IMR-90 (cell line): Measurements from ENCODE around the gene DTD1. TPM values are rescaled to one million over a fixed set of nuclear protein-coding genes. Genes with fewer than 3 reads are reported as not detected.

Source experiments
- ATAC-seq: fragments of 200-7000 bp; cut with Tn5 transposase; 2 replicates; pipeline ENCODE4 v1.9.1; 2020; ENCODE audit warnings: low read depth, mild to moderate bottlenecking, moderate library complexity
- BruUV-seq: library from RNA; stranded (reverse); fragments of 400-500 nt; replicated peaks from 2 replicates; lab custom pipeline; 2021; lab: Mats Ljungman, UMichigan
- CTCF ChIA-PET: fragments of 300-600 bp; formaldehyde crosslinking; extraction: SDS; loops from one replicate; lab custom pipeline; 2021; ENCODE audit warnings: antibody characterized with exemption; lab: Yijun Ruan, JAX
- POLR2A ChIA-PET: fragments of 300-600 bp; sonication (Branson Sonifier 250); formaldehyde crosslinking; loops from one replicate; lab custom pipeline; 2022; ENCODE audit warnings: antibody characterized with exemption; ENCODE audit not compliant: unreplicated experiment; lab: Charles Lee
- DNase-seq: peaks from one replicate; pipeline ENCODE4 v3.0.0; 2013
- H2AFZ ChIP-seq: replicated peaks from 2 replicates; pipeline ENCODE3; 2013; ENCODE audit warnings: low read length, mild to moderate bottlenecking; ENCODE audit not compliant: poor library complexity
- H2AK5ac ChIP-seq: 2 replicates; pipeline ENCODE4 v1.6.1; 2013; ENCODE audit warnings: low read depth, low read length, inconsistent platforms
- H2AK9ac ChIP-seq: replicated peaks from 2 replicates; pipeline ENCODE3; 2013; ENCODE audit warnings: mild to moderate bottlenecking, low read depth, low read length, moderate library complexity; ENCODE audit not compliant: poor library complexity
- H2BK120ac ChIP-seq: 2 replicates; pipeline ENCODE4 v1.6.1; 2013; ENCODE audit warnings: low read depth, low read length, inconsistent platforms
- H2BK15ac ChIP-seq: 3 replicates; pipeline ENCODE4 v1.6.1; 2013; ENCODE audit warnings: low read depth, low read length, inconsistent platforms
- H2BK20ac ChIP-seq: 2 replicates; pipeline ENCODE4 v1.6.1; 2013; ENCODE audit warnings: low read depth, mild to moderate bottlenecking, inconsistent platforms, low read length, moderate library complexity
- H2BK5ac ChIP-seq: 2 replicates; pipeline ENCODE4 v1.6.1; 2013; ENCODE audit warnings: mild to moderate bottlenecking, low read depth, low read length, inconsistent platforms; ENCODE audit not compliant: poor library complexity, severe bottlenecking
- H3K14ac ChIP-seq: replicated peaks from 2 replicates; pipeline ENCODE4 v1.6.1; 2013; ENCODE audit warnings: low read depth, low read length, inconsistent platforms
- H3K18ac ChIP-seq: 2 replicates; pipeline ENCODE4 v1.6.1; 2013; ENCODE audit warnings: low read depth, low read length, control low read depth
- H3K23ac ChIP-seq: 2 replicates; pipeline ENCODE4 v1.6.1; 2013; ENCODE audit warnings: low read depth, low read length, inconsistent platforms
- H3K27ac ChIP-seq: 2 replicates; pipeline ENCODE4 v1.5.1; 2013; ENCODE audit warnings: mild to moderate bottlenecking, control low read depth, low read length; ENCODE audit not compliant: insufficient read depth
- H3K27me3 ChIP-seq: 2 replicates; pipeline ENCODE4 v1.6.1; 2013; ENCODE audit warnings: low read length; ENCODE audit not compliant: control insufficient read depth, insufficient read depth
- H3K36me3 ChIP-seq: 2 replicates; pipeline ENCODE4 v1.6.1; 2013; ENCODE audit warnings: low read length, mixed read lengths; ENCODE audit not compliant: control insufficient read depth, insufficient read depth
- H3K4ac ChIP-seq: 2 replicates; pipeline ENCODE4 v1.6.1; 2013; ENCODE audit warnings: low read depth, low read length, inconsistent platforms
- H3K4me1 ChIP-seq: 2 replicates; pipeline ENCODE4 v1.6.1; 2013; ENCODE audit warnings: low read length, mixed read lengths; ENCODE audit not compliant: control insufficient read depth, insufficient read depth
- H3K4me2 ChIP-seq: 2 replicates; pipeline ENCODE4 v1.6.1; 2013; ENCODE audit warnings: low read depth, mild to moderate bottlenecking, control low read depth, low read length, moderate library complexity
- H3K4me3 ChIP-seq: 2 replicates; pipeline ENCODE4 v1.5.1; 2013; ENCODE audit warnings: low read depth, mild to moderate bottlenecking, control low read depth, low read length, moderate library complexity; ENCODE audit not compliant: insufficient read depth
- H3K56ac ChIP-seq: 2 replicates; pipeline ENCODE4 v1.6.1; 2013; ENCODE audit warnings: low read length, inconsistent platforms; ENCODE audit not compliant: insufficient read depth; ENCODE audit errors: extremely low read depth
- H3K79me1 ChIP-seq, 2 experiments: 2 replicates each; pipeline ENCODE4 v1.6.1; 2013; ENCODE audit warnings: low read length in 2 of 2, inconsistent platforms in 1 of 2, low read depth in 1 of 2
- H3K9ac ChIP-seq: 2 replicates; pipeline ENCODE4 v1.6.1; 2013; ENCODE audit warnings: low read depth, low read length, control low read depth
- H3K9me1 ChIP-seq: 2 replicates; pipeline ENCODE4 v1.6.1; 2013; ENCODE audit warnings: low read length, inconsistent platforms; ENCODE audit not compliant: insufficient read depth
- H3K9me3 ChIP-seq: 2 replicates; pipeline ENCODE4 v1.6.1; 2013; ENCODE audit warnings: low read length; ENCODE audit not compliant: control insufficient read depth, insufficient read depth
- H4K20me1 ChIP-seq: 2 replicates; pipeline ENCODE4 v1.6.1; 2013; ENCODE audit warnings: low read length, inconsistent platforms; ENCODE audit not compliant: insufficient read depth
- H4K5ac ChIP-seq: 2 replicates; pipeline ENCODE4 v1.6.1; 2013; ENCODE audit warnings: mild to moderate bottlenecking, low read depth, low read length, control low read depth
- H4K8ac ChIP-seq, 2 experiments: 2 replicates each; pipeline ENCODE4 v1.6.1; 2013; ENCODE audit warnings: low read depth in 2 of 2, low read length in 2 of 2, control low read depth in 1 of 2, inconsistent platforms in 1 of 2
- H4K91ac ChIP-seq: 2 replicates; pipeline ENCODE4 v1.6.1; 2013; ENCODE audit warnings: low read depth, low read length, inconsistent platforms; ENCODE audit not compliant: insufficient read depth
- BHLHE40 ChIP-seq: fragments of 150-350 bp; IDR thresholded peaks from 2 replicates; pipeline ENCODE4 v1.6.1; 2016; ENCODE audit warnings: mild to moderate bottlenecking, low read depth, low read length
- CEBPB ChIP-seq: IDR thresholded peaks from 2 replicates; pipeline ENCODE4 v1.6.1; 2012; ENCODE audit warnings: low read depth, low read length, improper control_type of control experiment
- CHD1 ChIP-seq: IDR thresholded peaks from 2 replicates; pipeline ENCODE4 v1.6.1; 2012; ENCODE audit warnings: low read depth, low read length, improper control_type of control experiment
- FOS ChIP-seq: fragments of 150-350 bp; IDR thresholded peaks from 2 replicates; pipeline ENCODE4 v1.6.1; 2016; ENCODE audit warnings: low read depth, low read length
- MAFK ChIP-seq: IDR thresholded peaks from 2 replicates; pipeline ENCODE4 v1.6.1; 2012; ENCODE audit warnings: low read depth, low read length, improper control_type of control experiment
- MAZ ChIP-seq: IDR thresholded peaks from 2 replicates; pipeline ENCODE4 v1.6.1; 2012; ENCODE audit warnings: low read depth, mild to moderate bottlenecking, low read length, improper control_type of control experiment, moderate library complexity, borderline replicate concordance
- MXI1 ChIP-seq: IDR thresholded peaks from 2 replicates; pipeline ENCODE4 v1.6.1; 2012; ENCODE audit warnings: low read depth, mild to moderate bottlenecking, low read length, moderate library complexity, borderline replicate concordance
- NFE2L2 ChIP-seq: fragments of 150-350 bp; IDR thresholded peaks from 2 replicates; pipeline ENCODE4 v1.6.1; 2016; ENCODE audit warnings: low read depth, mild to moderate bottlenecking, low read length
- POLR2A ChIP-seq: IDR thresholded peaks from 2 replicates; pipeline ENCODE4 v1.6.1; 2012; ENCODE audit warnings: mild to moderate bottlenecking, low read depth, low read length
- RAD21 ChIP-seq: IDR thresholded peaks from 2 replicates; pipeline ENCODE4 v1.6.1; 2012; ENCODE audit warnings: low read length, improper control_type of control experiment
- RCOR1 ChIP-seq: IDR thresholded peaks from 2 replicates; pipeline ENCODE4 v1.6.1; 2012; ENCODE audit warnings: mild to moderate bottlenecking, low read length, improper control_type of control experiment; ENCODE audit not compliant: insufficient replicate concordance
- RFX5 ChIP-seq: IDR thresholded peaks from 2 replicates; pipeline ENCODE4 v1.8.0; 2012; ENCODE audit warnings: low read depth, mild to moderate bottlenecking, low read length, moderate library complexity
- SMC3 ChIP-seq: fragments of 150-350 bp; IDR thresholded peaks from 2 replicates; pipeline ENCODE4 v1.6.1; 2016; ENCODE audit warnings: low read depth, mild to moderate bottlenecking, antibody characterized with exemption, low read length, moderate library complexity
- WGBS, 2 experiments: methylation state at CpG; one replicate each; pipeline versions ENCODE4 v1.1.5 to v1.1.7; 2013; ENCODE audit warnings: missing lambda C conversion rate in 2 of 2; ENCODE audit not compliant: insufficient read length in 1 of 2; ENCODE audit errors: extremely low coverage in 2 of 2; 5-methylcytosine and 5-hydroxymethylcytosine counted together
- dilution Hi-C: fragments of 300-500 bp; cut with HindIII; formaldehyde crosslinking; loops from one replicate; pipeline ENCODE4 v1.14.3; 2018; ENCODE audit warnings: low sequenced_read_pairs; ENCODE audit not compliant: unreplicated experiment
- in situ Hi-C: fragments of 300-500 bp; cut with MboI; formaldehyde crosslinking; loops from 3 replicates; pipeline ENCODE4 v1.14.3; 2019; ENCODE audit warnings: low sequenced_read_pairs, inconsistent platforms, mixed read lengths
- intact Hi-C: fragments of 100-400 bp; cut with micrococcal nuclease; formaldehyde crosslinking; loops from 2 replicates; pipeline ENCODE4 v1.10.0; 2022
- polyA plus RNA-seq, 3 experiments: library from polyadenylated mRNA; depleted of rRNA; stranded (reverse); fragments of >200 nt; gene quantifications; 2 replicates each; pipeline ENCODE4 v1.2.3, GENCODE V29; 2012; ENCODE audit warnings: low replicate concordance in 1 of 3
- total RNA-seq: library from RNA; depleted of rRNA; stranded (reverse); fragments of >200 nt; gene quantifications from 2 replicates; pipeline ENCODE4 v1.2.3, GENCODE V29; 2012
- TF ChIP-seq, protein P1 (sequence below): fragments of 150-350 bp; IDR thresholded peaks from 2 replicates; pipeline ENCODE4 v1.6.1; 2017; ENCODE audit warnings: mild to moderate bottlenecking, antibody characterized with exemption, low read length, low read depth
- TF ChIP-seq, protein P2 (sequence below): fragments of 150-350 bp; IDR thresholded peaks from 2 replicates; pipeline ENCODE4 v1.6.1; 2016; ENCODE audit warnings: low read depth, mild to moderate bottlenecking, low read length, moderate library complexity, borderline replicate concordance
- TF ChIP-seq, protein P3 (sequence below): conservative IDR thresholded peaks from 2 replicates; pipeline ENCODE4 v1.5.1; 2012; ENCODE audit warnings: mild to moderate bottlenecking, low read depth, low read length, improper control_type of control experiment

Gene DTD1
- total and polyA plus RNA-seq, 2 of the 4 experiments (the other 2 are of a cell fraction): 73.1 to 101 TPM

DNA sequence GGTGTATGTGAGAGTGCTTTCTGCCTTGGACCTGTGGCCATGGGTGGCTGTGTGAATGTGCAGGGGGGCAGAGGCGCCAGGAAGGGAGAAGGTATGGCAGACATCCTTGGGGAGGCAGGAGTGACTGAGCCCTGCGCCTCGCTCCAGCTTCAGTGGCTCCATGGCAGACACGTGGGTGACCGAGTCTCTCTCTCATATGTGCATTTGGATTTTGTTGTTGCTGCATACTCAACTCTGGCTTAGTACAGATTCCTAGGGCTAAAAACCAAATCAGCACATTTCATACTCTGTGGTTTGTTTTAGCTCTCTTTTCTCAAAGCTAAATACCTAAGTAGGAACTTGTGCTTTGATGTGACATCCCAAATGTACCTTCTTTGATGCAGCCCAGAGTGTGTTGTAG lies 97.6 kb downstream of the DTD1 start:
- H3K4ac ChIP-seq: no peak overlapping the region
- no peaks in the 10 kb centered on the region for H3K9me3 ChIP-seq
- H3K79me1 ChIP-seq: peaks cover 15 to 27% of the 10 kb centered on the region in 2 experiments; a peak in 3 of 4 replicates
- no peak overlapping the region for H2BK15ac ChIP-seq
- H3K4me1 ChIP-seq: peaks cover 6% of the 10 kb centered on the region; the same call in 1 of the 2 replicates
- H2AFZ ChIP-seq: no peak overlapping the region
- H3K27ac ChIP-seq: no peak overlapping the region
- in situ Hi-C loops: no loop called here
- BruUV-seq: no TSS peak
- no peak overlapping the region for H4K5ac ChIP-seq
- no peak overlapping the region for H3K9ac ChIP-seq
- no peak overlapping the region for H2BK20ac ChIP-seq
- DNase-seq (no peak), ATAC-seq (no peak)
- H2AK9ac ChIP-seq: no peak overlapping the region
- CTCF ChIA-PET: no interaction called here
- no peaks in the 10 kb centered on the region; the same call in 1 of the 2 replicates for H3K9me1 ChIP-seq
- H2BK5ac ChIP-seq: no peak overlapping the region
- WGBS, 2 experiments: 100% methylated on average over 3 of the region's 5 CpGs; no CpG with 5 or more reads in 1 of the 2 experiments
- H3K36me3 ChIP-seq: no peaks in the 10 kb centered on the region
- no peak overlapping the region for H4K91ac ChIP-seq
- no peak overlapping the region for H2BK120ac ChIP-seq
- peaks cover 7% of the 10 kb centered on the region; the same call in 1 of the 2 replicates for H4K20me1 ChIP-seq
- H4K8ac ChIP-seq: no peak overlapping the region
- H3K56ac ChIP-seq: no peak overlapping the region
- TF ChIP-seq, protein P1, sequence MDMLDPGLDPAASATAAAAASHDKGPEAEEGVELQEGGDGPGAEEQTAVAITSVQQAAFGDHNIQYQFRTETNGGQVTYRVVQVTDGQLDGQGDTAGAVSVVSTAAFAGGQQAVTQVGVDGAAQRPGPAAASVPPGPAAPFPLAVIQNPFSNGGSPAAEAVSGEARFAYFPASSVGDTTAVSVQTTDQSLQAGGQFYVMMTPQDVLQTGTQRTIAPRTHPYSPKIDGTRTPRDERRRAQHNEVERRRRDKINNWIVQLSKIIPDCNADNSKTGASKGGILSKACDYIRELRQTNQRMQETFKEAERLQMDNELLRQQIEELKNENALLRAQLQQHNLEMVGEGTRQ: no peak
- TF ChIP-seq MAZ (no peak), RFX5 (no peak), FOS (no peak), POLR2A (no peak), SMC3 (no peak), MAFK (no peak), RCOR1 (no peak), NFE2L2 (no peak), CHD1 (no peak), CEBPB (no peak), BHLHE40 (no peak), MXI1 (no peak), RAD21 (no peak)
- TF ChIP-seq, protein P2, sequence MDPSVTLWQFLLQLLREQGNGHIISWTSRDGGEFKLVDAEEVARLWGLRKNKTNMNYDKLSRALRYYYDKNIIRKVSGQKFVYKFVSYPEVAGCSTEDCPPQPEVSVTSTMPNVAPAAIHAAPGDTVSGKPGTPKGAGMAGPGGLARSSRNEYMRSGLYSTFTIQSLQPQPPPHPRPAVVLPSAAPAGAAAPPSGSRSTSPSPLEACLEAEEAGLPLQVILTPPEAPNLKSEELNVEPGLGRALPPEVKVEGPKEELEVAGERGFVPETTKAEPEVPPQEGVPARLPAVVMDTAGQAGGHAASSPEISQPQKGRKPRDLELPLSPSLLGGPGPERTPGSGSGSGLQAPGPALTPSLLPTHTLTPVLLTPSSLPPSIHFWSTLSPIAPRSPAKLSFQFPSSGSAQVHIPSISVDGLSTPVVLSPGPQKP: no peak
- TF ChIP-seq, protein P3, sequence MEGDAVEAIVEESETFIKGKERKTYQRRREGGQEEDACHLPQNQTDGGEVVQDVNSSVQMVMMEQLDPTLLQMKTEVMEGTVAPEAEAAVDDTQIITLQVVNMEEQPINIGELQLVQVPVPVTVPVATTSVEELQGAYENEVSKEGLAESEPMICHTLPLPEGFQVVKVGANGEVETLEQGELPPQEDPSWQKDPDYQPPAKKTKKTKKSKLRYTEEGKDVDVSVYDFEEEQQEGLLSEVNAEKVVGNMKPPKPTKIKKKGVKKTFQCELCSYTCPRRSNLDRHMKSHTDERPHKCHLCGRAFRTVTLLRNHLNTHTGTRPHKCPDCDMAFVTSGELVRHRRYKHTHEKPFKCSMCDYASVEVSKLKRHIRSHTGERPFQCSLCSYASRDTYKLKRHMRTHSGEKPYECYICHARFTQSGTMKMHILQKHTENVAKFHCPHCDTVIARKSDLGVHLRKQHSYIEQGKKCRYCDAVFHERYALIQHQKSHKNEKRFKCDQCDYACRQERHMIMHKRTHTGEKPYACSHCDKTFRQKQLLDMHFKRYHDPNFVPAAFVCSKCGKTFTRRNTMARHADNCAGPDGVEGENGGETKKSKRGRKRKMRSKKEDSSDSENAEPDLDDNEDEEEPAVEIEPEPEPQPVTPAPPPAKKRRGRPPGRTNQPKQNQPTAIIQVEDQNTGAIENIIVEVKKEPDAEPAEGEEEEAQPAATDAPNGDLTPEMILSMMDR: no peak
- H3K14ac ChIP-seq: no peak overlapping the region
- no peak overlapping the region for H3K18ac ChIP-seq
- no peak overlapping the region for H2AK5ac ChIP-seq
- H3K23ac ChIP-seq: no peak overlapping the region
- H3K27me3 ChIP-seq: no peaks in the 10 kb centered on the region
- intact Hi-C loops: no loop called here
- no peak overlapping the region for H3K4me2 ChIP-seq
- POLR2A ChIA-PET: no interaction called here
- dilution Hi-C loops: no loop called here
- H3K4me3 ChIP-seq: no peak overlapping the region
